Measurements from ENCODE around the gene B3GALT6.

GRCh38 chr1:1246577-1247340, 14.7 kb downstream of the B3GALT6 start, which contains the start of gene C1QTNF12:
- TF ChIP-seq CEBPB (IDR thresholded peaks at IDR 0.05) = no peak
- no peak for TF ChIP-seq FOXM1 (IDR thresholded peaks at IDR 0.05; ENCODE audit: borderline replicate concordance, low read depth)
- no peak for TF ChIP-seq TAF1 (IDR thresholded peaks at IDR 0.05; ENCODE audit: low read depth)
- TF ChIP-seq TCF12 (IDR thresholded peaks at IDR 0.05; ENCODE audit: low read depth) = no peak
- no peak for TF ChIP-seq EP300 (IDR thresholded peaks at IDR 0.05; ENCODE audit: borderline replicate concordance)
- no peak for TF ChIP-seq ZBTB7A (IDR thresholded peaks at IDR 0.05; ENCODE audit: low read depth)
- TF ChIP-seq YY1 (IDR thresholded peaks at IDR 0.05; ENCODE audit: low read depth) = no peak
- no peak for TF ChIP-seq TEAD4 (IDR thresholded peaks at IDR 0.05)
- no peak for TF ChIP-seq USF1 (IDR thresholded peaks at IDR 0.05)
- TF ChIP-seq, protein P1, sequence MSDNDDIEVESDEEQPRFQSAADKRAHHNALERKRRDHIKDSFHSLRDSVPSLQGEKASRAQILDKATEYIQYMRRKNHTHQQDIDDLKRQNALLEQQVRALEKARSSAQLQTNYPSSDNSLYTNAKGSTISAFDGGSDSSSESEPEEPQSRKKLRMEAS (IDR thresholded peaks at IDR 0.05) = no peak
- TF ChIP-seq RAD21 (IDR thresholded peaks at IDR 0.05; ENCODE audit: low read depth) = no peak
